ENCODE data around the gene LSAMP. TPM values are rescaled to one million over a fixed set of nuclear protein-coding genes. Genes with fewer than 3 reads are reported as not detected.
A peak's percentile ranks its signal among the peaks of the same experiment; 100 is the strongest.

LSAMP gene
- total and polyA plus RNA-seq, 9 of the 15 experiments (the other 6 are each of a cell fraction or from before 2014, with no cell fraction given) = 0.09 to 0.11 TPM; not detected in 7

GRCh38 chr3:116464276-116464798 is 19.1 kb upstream of the LSAMP start (continued):
- TF ChIP-seq, protein P1, sequence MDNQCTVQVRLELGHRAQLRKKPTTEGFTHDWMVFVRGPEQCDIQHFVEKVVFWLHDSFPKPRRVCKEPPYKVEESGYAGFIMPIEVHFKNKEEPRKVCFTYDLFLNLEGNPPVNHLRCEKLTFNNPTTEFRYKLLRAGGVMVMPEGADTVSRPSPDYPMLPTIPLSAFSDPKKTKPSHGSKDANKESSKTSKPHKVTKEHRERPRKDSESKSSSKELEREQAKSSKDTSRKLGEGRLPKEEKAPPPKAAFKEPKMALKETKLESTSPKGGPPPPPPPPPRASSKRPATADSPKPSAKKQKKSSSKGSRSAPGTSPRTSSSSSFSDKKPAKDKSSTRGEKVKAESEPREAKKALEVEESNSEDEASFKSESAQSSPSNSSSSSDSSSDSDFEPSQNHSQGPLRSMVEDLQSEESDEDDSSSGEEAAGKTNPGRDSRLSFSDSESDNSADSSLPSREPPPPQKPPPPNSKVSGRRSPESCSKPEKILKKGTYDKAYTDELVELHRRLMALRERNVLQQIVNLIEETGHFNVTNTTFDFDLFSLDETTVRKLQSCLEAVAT (IDR thresholded peaks at IDR 0.05) = no peak
- no peak for TF ChIP-seq NFE2L1 (tag; IDR thresholded peaks at IDR 0.05; ENCODE audit: borderline replicate concordance, low read depth)
- no peak for TF ChIP-seq MCM5 (IDR thresholded peaks at IDR 0.05; ENCODE audit: low read depth)
- TF ChIP-seq KAT2B (IDR thresholded peaks at IDR 0.05; ENCODE audit: low read depth, low read length) = no peak
- no peak for TF ChIP-seq PHTF2 (CRISPR knock-in tag; IDR thresholded peaks at IDR 0.05)

DNA sequence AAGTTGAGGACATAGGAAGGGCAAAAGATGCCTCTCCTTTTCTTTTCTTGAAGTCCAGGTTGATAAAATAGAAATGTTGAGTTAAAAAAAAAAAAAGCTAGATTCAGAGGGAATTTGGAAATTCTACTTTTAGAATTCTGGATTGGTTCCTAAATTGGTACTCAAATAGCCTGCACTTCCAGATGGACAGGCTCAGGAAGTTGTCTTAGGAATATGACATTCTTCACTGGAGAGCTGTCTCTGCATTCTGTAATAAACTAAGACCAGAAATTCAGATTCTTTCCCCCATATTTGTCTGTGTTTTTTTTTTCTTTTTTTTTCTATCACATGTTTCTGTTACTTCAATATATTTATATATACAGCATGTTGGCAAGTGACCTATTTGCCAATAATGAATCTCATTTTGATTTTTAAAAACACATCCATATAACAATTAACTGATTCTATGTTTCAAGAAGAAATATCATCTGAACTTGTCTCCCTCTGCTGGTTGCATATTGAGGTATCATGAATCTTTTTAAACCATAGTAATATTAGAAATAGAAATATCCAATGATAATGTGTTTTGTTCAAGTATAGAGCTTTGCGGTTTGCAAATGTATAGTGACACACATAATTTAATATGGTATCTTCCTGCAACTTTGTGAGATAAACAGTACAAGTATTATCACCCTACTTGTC is 8.5 kb upstream of the LSAMP start:
- no peak overlapping the region for H3K4me3 ChIP-seq
- in situ Hi-C loops (cut with MboI) (no loop called here), intact Hi-C loops (cut with micrococcal nuclease) (no loop called here)
- H2AFZ ChIP-seq (ENCODE audit: low read depth, low read length) = no peak overlapping the region
- H3K9ac ChIP-seq (ENCODE audit: insufficient read depth in 1 of 2, low read depth in 2 of 2, low read length in 2 of 2) = no peak overlapping the region
- 9% methylated on average over 1 of the region's 1 CpG for WGBS (ENCODE audit: insufficient coverage, low coverage, missing lambda C conversion rate)
- no peaks in the 10 kb centered on the region for H3K36me3 ChIP-seq (ENCODE audit: control insufficient read depth, insufficient read depth, low read length)
- no TSS peak for BruUV-seq (replicated peaks)
- no peaks in the 10 kb centered on the region for H3K79me2 ChIP-seq (ENCODE audit: control insufficient read depth, insufficient read depth, low read length)
- no peak for FAIRE-seq
- TF ChIP-seq NKRF (IDR thresholded peaks at IDR 0.05; ENCODE audit: borderline replicate concordance) (no peak), PCBP1 (IDR thresholded peaks at IDR 0.05; ENCODE audit: low read depth, low read length, poor library complexity, severe bottlenecking) (no peak)
- TF ChIP-seq, protein P2, sequence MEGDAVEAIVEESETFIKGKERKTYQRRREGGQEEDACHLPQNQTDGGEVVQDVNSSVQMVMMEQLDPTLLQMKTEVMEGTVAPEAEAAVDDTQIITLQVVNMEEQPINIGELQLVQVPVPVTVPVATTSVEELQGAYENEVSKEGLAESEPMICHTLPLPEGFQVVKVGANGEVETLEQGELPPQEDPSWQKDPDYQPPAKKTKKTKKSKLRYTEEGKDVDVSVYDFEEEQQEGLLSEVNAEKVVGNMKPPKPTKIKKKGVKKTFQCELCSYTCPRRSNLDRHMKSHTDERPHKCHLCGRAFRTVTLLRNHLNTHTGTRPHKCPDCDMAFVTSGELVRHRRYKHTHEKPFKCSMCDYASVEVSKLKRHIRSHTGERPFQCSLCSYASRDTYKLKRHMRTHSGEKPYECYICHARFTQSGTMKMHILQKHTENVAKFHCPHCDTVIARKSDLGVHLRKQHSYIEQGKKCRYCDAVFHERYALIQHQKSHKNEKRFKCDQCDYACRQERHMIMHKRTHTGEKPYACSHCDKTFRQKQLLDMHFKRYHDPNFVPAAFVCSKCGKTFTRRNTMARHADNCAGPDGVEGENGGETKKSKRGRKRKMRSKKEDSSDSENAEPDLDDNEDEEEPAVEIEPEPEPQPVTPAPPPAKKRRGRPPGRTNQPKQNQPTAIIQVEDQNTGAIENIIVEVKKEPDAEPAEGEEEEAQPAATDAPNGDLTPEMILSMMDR (IDR thresholded peaks at IDR 0.05 in 2 of 3, conservative IDR thresholded peaks at IDR 0.05 in 1 of 3; ENCODE audit: insufficient read depth in 2 of 3, low read depth in 1 of 3, low read length in 3 of 3) = peak in 1 of 3 experiments; percentile 14; a peak in 1 of 6 replicates
- ChIA-PET CTCF (ENCODE audit: low intra/inter-chr PET ratio) (no interaction called here), POLR2A (no interaction called here)
- H3K27ac ChIP-seq (ENCODE audit: extremely low read depth, low read depth, low read length) = no peak overlapping the region
- no peaks in the 10 kb centered on the region for H3K9me1 ChIP-seq (ENCODE audit: control insufficient read depth, insufficient read depth, low read length)
- H3K4me2 ChIP-seq (ENCODE audit: insufficient read depth, low read length) = no peak overlapping the region
- H3K4me1 ChIP-seq (replicated peaks in 1 of 2; ENCODE audit: control insufficient read depth in 2 of 2, insufficient read depth in 2 of 2, low read length in 2 of 2) = no peaks in the 10 kb centered on the region
- no peaks in the 10 kb centered on the region for H3K27me3 ChIP-seq (ENCODE audit: control insufficient read depth in 2 of 2, insufficient read depth in 2 of 2, low read length in 2 of 2)
- H3K9me3 ChIP-seq (replicated peaks; ENCODE audit: control insufficient read depth, insufficient read depth, low read depth, low read length) = no peaks in the 10 kb centered on the region
- DNase-seq (ENCODE audit: extremely low read depth in 1 of 4, low spot score in 3 of 4) = no peak
- H4K20me1 ChIP-seq (replicated peaks; ENCODE audit: control insufficient read depth, insufficient read depth, low read length) = no peaks in the 10 kb centered on the region
- ATAC-seq = no peak
